Fibroblast of lung (primary cell): ENCODE data around the gene COL8A2. TPM values are rescaled to one million over a fixed set of nuclear protein-coding genes. Genes with fewer than 3 reads are reported as not detected.

ENCODE experiments used
- DNase-seq, 2 donors: peaks; one replicate each; pipeline versions ENCODE4 v3.0.0 to v3.0.0-alpha.2; 2010; ENCODE audit warnings: low read depth in 2 of 2
- H2AFZ ChIP-seq: 2 replicates; pipeline ENCODE4 v1.5.1; 2012; ENCODE audit warnings: low read length, control low read depth, inconsistent platforms
- H3K27ac ChIP-seq: 2 replicates; pipeline ENCODE4 v1.5.1; 2011; ENCODE audit warnings: low read length, control low read depth; ENCODE audit not compliant: insufficient read depth
- H3K27me3 ChIP-seq: 2 replicates; pipeline ENCODE4 v1.5.1; 2011; ENCODE audit warnings: mild to moderate bottlenecking, low read length; ENCODE audit not compliant: control insufficient read depth, insufficient read depth
- H3K36me3 ChIP-seq: 2 replicates; pipeline ENCODE4 v1.5.1; 2011; ENCODE audit warnings: low read length; ENCODE audit not compliant: control insufficient read depth, insufficient read depth
- H3K4me1 ChIP-seq: 2 replicates; pipeline ENCODE4 v1.5.1; 2011; ENCODE audit warnings: low read length; ENCODE audit not compliant: control insufficient read depth, insufficient read depth; ENCODE audit errors: extremely low read depth
- H3K4me2 ChIP-seq: 2 replicates; pipeline ENCODE4 v1.5.1; 2011; ENCODE audit warnings: low read length, control low read depth; ENCODE audit not compliant: insufficient read depth; ENCODE audit errors: extremely low read depth
- H3K4me3 ChIP-seq, 4 experiments: fragments of 200-600 bp in 1 of 4; sonication (generic) in 1 of 4; replicated peaks in 1 of 4; 2 replicates each; pipeline ENCODE4 v1.5.1; 2011 to 2016; ENCODE audit warnings: low read length in 4 of 4, low read depth in 3 of 4, mild to moderate bottlenecking in 3 of 4, control low read depth in 2 of 4, inconsistent platforms in 1 of 4, mixed read lengths in 1 of 4; ENCODE audit not compliant: insufficient read depth in 1 of 4; ENCODE audit errors: control extremely low read depth in 1 of 4
- H3K79me2 ChIP-seq: 2 replicates; pipeline ENCODE4 v1.5.1; 2012; ENCODE audit warnings: mild to moderate bottlenecking, low read length, inconsistent platforms; ENCODE audit not compliant: control insufficient read depth, insufficient read depth
- H3K9ac ChIP-seq: 2 replicates; pipeline ENCODE4 v1.5.1; 2011; ENCODE audit warnings: mild to moderate bottlenecking, low read length, control low read depth; ENCODE audit not compliant: insufficient read depth
- H3K9me3 ChIP-seq: 2 replicates; pipeline ENCODE4 v1.5.1; 2012; ENCODE audit warnings: low read depth, low read length; ENCODE audit not compliant: control insufficient read depth, insufficient read depth
- H4K20me1 ChIP-seq: 2 replicates; pipeline ENCODE4 v1.5.1; 2011; ENCODE audit warnings: low read length; ENCODE audit not compliant: control insufficient read depth, insufficient read depth; ENCODE audit errors: extremely low read depth
- EZH2 ChIP-seq: IDR thresholded peaks from 2 replicates; pipeline ENCODE4 v1.5.1; 2012; ENCODE audit warnings: low read length, control low read depth, mild to moderate bottlenecking; ENCODE audit errors: missing control alignments
- polyA plus RNA-seq, 2 donors: library from polyadenylated mRNA; depleted of rRNA in 1 of 2; stranded (reverse) in 1 of 2; unstranded in 1 of 2; fragments of >200 nt; gene quantifications; 2 replicates each; pipeline ENCODE4 v1.2.1, GENCODE V29; 2011 to 2012; ENCODE audit warnings: missing spikeins in 1 of 2
- total RNA-seq: library from RNA; depleted of rRNA; stranded (reverse); fragments of >200 nt; gene quantifications from 2 replicates; pipeline ENCODE4 v1.2.1, GENCODE V29; 2014
- TF ChIP-seq, protein P1 (sequence below), 2 donors: IDR thresholded peaks in 1 of 2; conservative IDR thresholded peaks in 1 of 2; 1 replicate in 1 of 2; 2 replicates in 1 of 2; pipeline ENCODE4 v1.5.1; 2011 to 2012; ENCODE audit warnings: low read length in 2 of 2, control low read depth in 1 of 2, inconsistent platforms in 1 of 2, low read depth in 1 of 2, mild to moderate bottlenecking in 1 of 2

Gene COL8A2
- total and polyA plus RNA-seq, 2 donors (not counting 1 experiment from before 2014, with no cell fraction given) = 2.9 to 31.0 TPM

DNA sequence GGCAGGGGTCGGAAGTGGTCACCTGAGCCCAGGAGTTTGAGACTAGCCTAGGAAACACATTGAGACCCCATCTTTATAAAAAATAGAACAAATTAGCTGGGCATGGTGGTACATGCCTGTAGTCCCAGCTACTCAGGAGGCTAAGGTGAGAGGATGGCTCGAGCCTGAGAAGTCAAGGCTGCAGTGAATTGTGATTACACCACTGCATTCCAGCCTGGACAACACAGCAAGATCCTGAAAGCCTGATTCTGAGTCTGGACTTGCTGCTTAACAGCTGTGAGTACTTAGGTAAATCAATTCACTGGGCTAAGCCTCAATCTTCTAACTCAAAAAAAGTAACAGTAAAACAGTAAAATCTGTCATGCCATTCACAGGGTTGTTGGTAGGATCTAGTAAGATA is 19.4 kb upstream of the COL8A2 start:
- H3K4me3 ChIP-seq = no peak overlapping the region
- H4K20me1 ChIP-seq = no peaks in the 10 kb centered on the region
- DNase-seq = no peak
- no peak overlapping the region for H3K9ac ChIP-seq
- H3K27me3 ChIP-seq = no peaks in the 10 kb centered on the region
- peaks cover 69% of the 10 kb centered on the region for H3K79me2 ChIP-seq
- TF ChIP-seq, protein P1, sequence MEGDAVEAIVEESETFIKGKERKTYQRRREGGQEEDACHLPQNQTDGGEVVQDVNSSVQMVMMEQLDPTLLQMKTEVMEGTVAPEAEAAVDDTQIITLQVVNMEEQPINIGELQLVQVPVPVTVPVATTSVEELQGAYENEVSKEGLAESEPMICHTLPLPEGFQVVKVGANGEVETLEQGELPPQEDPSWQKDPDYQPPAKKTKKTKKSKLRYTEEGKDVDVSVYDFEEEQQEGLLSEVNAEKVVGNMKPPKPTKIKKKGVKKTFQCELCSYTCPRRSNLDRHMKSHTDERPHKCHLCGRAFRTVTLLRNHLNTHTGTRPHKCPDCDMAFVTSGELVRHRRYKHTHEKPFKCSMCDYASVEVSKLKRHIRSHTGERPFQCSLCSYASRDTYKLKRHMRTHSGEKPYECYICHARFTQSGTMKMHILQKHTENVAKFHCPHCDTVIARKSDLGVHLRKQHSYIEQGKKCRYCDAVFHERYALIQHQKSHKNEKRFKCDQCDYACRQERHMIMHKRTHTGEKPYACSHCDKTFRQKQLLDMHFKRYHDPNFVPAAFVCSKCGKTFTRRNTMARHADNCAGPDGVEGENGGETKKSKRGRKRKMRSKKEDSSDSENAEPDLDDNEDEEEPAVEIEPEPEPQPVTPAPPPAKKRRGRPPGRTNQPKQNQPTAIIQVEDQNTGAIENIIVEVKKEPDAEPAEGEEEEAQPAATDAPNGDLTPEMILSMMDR (conservative IDR thresholded peaks at IDR 0.05 in 1 of 2, IDR thresholded peaks at IDR 0.05 in 1 of 2; ENCODE audit: low read depth in 1 of 2, low read length in 2 of 2) = no peak
- TF ChIP-seq EZH2 = no peak
- H3K4me1 ChIP-seq = peaks cover 5% of the 10 kb centered on the region
- H3K36me3 ChIP-seq = no peaks in the 10 kb centered on the region
- no peak overlapping the region for H3K27ac ChIP-seq
- no peak overlapping the region for H3K4me2 ChIP-seq
- H2AFZ ChIP-seq = no peak overlapping the region
- H3K9me3 ChIP-seq = no peaks in the 10 kb centered on the region

DNA sequence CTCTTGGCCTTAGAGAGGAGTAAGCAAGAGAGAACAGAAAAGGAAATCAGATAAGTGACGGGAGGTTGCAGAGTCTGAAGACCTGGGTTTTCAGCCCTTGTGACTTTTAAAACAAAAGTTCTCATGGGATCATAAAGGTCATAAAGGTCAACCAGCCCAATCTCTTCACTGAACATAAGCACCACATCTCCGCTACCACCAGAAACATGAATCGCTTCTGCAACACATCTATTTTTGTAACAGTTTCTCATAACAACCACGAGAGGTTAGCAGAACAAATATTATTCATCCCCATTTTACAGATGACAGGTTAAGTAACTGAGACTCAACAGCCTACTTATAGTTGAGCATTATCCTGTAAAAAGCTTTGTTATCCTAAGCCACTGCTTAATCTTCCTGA is 18.4 kb upstream of the COL8A2 start:
- H3K4me3 ChIP-seq = no peak overlapping the region
- H3K27ac ChIP-seq = no peak overlapping the region
- no peaks in the 10 kb centered on the region for H3K27me3 ChIP-seq
- no peaks in the 10 kb centered on the region for H3K9me3 ChIP-seq
- no peak for TF ChIP-seq EZH2
- TF ChIP-seq, protein P1 (conservative IDR thresholded peaks at IDR 0.05 in 1 of 2, IDR thresholded peaks at IDR 0.05 in 1 of 2; ENCODE audit: low read depth in 1 of 2, low read length in 2 of 2) = no peak
- H3K9ac ChIP-seq = no peak overlapping the region
- peaks cover 63% of the 10 kb centered on the region for H3K79me2 ChIP-seq
- H4K20me1 ChIP-seq = no peaks in the 10 kb centered on the region
- no peak overlapping the region for H3K4me2 ChIP-seq
- H3K36me3 ChIP-seq = no peaks in the 10 kb centered on the region
- DNase-seq = no peak
- no peak overlapping the region for H2AFZ ChIP-seq
- H3K4me1 ChIP-seq = peaks cover 5% of the 10 kb centered on the region

DNA sequence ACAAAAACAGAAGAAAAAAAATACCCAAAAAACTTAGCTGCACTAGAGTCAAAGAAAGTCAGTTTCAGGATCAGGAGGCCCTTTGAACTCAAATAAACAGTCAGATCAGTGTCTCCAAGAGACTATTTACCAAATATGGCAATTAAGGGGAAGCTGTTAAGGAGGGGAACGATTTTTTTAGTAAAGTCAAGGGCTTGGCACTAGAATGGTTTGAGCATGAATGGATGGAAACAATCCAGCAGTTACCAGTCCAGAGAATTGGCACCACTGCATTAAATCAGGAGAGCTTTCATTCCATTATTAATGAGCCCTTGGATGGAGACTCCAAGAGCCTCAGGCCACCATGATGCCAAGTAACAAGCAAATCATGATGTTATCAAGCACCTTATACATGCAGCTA is 17.1 kb upstream of the COL8A2 start:
- peaks cover 2% of the 10 kb centered on the region for H3K36me3 ChIP-seq
- no peaks in the 10 kb centered on the region for H3K27me3 ChIP-seq
- peaks cover 52% of the 10 kb centered on the region for H3K79me2 ChIP-seq
- DNase-seq = no peak
- no peak overlapping the region for H3K4me2 ChIP-seq
- H3K9ac ChIP-seq = no peak overlapping the region
- no peak overlapping the region for H2AFZ ChIP-seq
- H4K20me1 ChIP-seq = no peaks in the 10 kb centered on the region
- H3K27ac ChIP-seq = no peak overlapping the region
- TF ChIP-seq EZH2 = no peak
- TF ChIP-seq, protein P1 (conservative IDR thresholded peaks at IDR 0.05 in 1 of 2, IDR thresholded peaks at IDR 0.05 in 1 of 2; ENCODE audit: low read depth in 1 of 2, low read length in 2 of 2) = no peak
- H3K4me3 ChIP-seq = no peak overlapping the region
- no peaks in the 10 kb centered on the region for H3K9me3 ChIP-seq
- H3K4me1 ChIP-seq = peaks cover 12% of the 10 kb centered on the region
